Testis (tissue), 2 donors: ENCODE data around the gene BBOX1.

Experiments used
- POLR2A ChIP-seq: fragments of 450-650 bp; IDR thresholded peaks from one replicate; pipeline ENCODE4 v1.6.1; 2017; ENCODE audit warnings: antibody characterized with exemption, mild to moderate bottlenecking, moderate library complexity
- TF ChIP-seq, protein P1 (sequence below), 3 experiments: fragments of 450-650 bp in 2 of 3; fragments of 200-600 bp in 1 of 3; sonication (generic) in 1 of 3; IDR thresholded peaks; one replicate each; pipeline ENCODE4 v1.5.1; 2016 to 2019; ENCODE audit warnings: antibody characterized with exemption in 3 of 3, mild to moderate bottlenecking in 2 of 3, moderate library complexity in 1 of 3

GRCh38 chr11:27148506-27148905 lies 107.9 kb downstream of the BBOX1 start:
- TF ChIP-seq POLR2A: no peak
- TF ChIP-seq, protein P1, sequence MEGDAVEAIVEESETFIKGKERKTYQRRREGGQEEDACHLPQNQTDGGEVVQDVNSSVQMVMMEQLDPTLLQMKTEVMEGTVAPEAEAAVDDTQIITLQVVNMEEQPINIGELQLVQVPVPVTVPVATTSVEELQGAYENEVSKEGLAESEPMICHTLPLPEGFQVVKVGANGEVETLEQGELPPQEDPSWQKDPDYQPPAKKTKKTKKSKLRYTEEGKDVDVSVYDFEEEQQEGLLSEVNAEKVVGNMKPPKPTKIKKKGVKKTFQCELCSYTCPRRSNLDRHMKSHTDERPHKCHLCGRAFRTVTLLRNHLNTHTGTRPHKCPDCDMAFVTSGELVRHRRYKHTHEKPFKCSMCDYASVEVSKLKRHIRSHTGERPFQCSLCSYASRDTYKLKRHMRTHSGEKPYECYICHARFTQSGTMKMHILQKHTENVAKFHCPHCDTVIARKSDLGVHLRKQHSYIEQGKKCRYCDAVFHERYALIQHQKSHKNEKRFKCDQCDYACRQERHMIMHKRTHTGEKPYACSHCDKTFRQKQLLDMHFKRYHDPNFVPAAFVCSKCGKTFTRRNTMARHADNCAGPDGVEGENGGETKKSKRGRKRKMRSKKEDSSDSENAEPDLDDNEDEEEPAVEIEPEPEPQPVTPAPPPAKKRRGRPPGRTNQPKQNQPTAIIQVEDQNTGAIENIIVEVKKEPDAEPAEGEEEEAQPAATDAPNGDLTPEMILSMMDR (IDR thresholded peaks at IDR 0.05): no peak
